ENCODE results near the gene CTAG1A. TPM values are rescaled to one million over a fixed set of nuclear protein-coding genes. Genes with fewer than 3 reads are reported as not detected.
"Not testable (repeated sequence)": the region's sequence is repeated elsewhere in the genome, so short reads cannot be mapped to it uniquely, and the experiment has no call there.

Gene CTAG1A
- total RNA-seq, 6 experiments from 2014 or later: not detected

DNA sequence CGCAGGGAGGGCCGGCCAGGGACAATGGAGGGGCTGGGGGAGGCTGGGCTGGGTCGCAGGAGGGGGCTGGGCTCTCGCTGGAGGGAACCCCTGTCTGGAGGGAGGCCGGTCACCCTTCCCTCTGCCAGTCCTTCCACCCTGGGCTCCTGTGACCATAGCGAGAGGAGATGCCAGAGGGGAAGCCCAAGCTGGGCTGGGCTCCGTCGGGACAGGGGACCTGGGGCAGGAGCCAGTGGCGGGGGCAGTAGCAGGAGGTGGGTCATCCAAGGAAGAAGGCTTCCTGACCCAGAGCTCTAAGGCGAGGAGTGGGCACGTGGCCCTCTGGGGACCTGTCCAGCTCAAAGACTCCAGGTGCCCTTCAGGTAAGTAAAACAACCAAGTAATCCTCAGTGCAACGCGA, 17.3 kb downstream of the CTAG1A start:
- Mint-ChIP-seq H3K4me3 (no peak overlapping the region), H3K36me3 (ENCODE audit: low read depth) (0 out of 2 replicates have a peak, but pooled peaks cover 4% of the 10 kb centered on the region), H3K4me1 (ENCODE audit: low read depth) (peaks cover 37% of the 10 kb centered on the region), H3K9me3 (no peaks in the 10 kb centered on the region), H3K27me3 (ENCODE audit: insufficient read depth) (peaks cover 10% of the 10 kb centered on the region), H3K27ac (no peak overlapping the region)
- TF ChIP-seq, protein P1, sequence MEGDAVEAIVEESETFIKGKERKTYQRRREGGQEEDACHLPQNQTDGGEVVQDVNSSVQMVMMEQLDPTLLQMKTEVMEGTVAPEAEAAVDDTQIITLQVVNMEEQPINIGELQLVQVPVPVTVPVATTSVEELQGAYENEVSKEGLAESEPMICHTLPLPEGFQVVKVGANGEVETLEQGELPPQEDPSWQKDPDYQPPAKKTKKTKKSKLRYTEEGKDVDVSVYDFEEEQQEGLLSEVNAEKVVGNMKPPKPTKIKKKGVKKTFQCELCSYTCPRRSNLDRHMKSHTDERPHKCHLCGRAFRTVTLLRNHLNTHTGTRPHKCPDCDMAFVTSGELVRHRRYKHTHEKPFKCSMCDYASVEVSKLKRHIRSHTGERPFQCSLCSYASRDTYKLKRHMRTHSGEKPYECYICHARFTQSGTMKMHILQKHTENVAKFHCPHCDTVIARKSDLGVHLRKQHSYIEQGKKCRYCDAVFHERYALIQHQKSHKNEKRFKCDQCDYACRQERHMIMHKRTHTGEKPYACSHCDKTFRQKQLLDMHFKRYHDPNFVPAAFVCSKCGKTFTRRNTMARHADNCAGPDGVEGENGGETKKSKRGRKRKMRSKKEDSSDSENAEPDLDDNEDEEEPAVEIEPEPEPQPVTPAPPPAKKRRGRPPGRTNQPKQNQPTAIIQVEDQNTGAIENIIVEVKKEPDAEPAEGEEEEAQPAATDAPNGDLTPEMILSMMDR (IDR thresholded peaks at IDR 0.05): no peak
- DNase-seq: no peak

DNA sequence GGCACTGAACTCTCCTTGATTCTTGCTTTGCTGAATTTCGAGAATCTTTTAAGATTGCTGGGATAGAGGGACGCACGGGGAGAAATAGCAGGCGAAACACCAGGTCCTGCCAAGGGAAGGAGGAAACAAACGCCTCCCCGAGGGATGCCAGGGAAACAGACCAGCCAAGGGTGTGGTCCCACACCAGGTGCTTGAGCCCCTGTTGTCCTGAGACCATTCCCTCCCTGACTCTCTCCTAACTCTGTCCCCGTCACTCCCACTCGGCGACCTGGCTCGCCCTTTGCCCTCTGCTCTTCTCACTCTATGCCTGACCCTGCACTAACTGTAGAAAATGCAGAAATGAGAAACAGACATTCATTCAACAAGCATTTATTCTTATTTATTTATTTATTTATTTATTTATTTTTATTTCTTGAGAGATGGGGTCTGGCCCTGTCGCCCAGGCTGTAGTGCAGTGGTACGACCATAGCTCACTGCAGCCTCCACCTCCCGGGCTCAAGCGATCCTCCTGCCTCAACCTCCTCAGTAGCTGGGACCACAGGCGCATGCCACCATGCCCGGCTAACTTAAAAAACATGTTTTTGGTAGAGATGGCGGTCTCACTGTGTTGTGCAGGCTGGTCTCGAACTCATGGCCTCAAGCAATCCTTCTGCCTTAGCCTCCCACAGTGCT, 18.0 kb downstream of the CTAG1A start:
- TF ChIP-seq, protein P1 (IDR thresholded peaks at IDR 0.05): no peak
- Mint-ChIP-seq H3K36me3 (ENCODE audit: low read depth) (0 out of 2 replicates have a peak, but pooled peaks cover 4% of the 10 kb centered on the region), H3K9me3 (no peaks in the 10 kb centered on the region), H3K27ac (no peak overlapping the region), H3K4me1 (ENCODE audit: low read depth) (peaks cover 37% of the 10 kb centered on the region), H3K27me3 (ENCODE audit: insufficient read depth) (peaks cover 10% of the 10 kb centered on the region), H3K4me3 (no peak overlapping the region)
- no peak for DNase-seq

DNA sequence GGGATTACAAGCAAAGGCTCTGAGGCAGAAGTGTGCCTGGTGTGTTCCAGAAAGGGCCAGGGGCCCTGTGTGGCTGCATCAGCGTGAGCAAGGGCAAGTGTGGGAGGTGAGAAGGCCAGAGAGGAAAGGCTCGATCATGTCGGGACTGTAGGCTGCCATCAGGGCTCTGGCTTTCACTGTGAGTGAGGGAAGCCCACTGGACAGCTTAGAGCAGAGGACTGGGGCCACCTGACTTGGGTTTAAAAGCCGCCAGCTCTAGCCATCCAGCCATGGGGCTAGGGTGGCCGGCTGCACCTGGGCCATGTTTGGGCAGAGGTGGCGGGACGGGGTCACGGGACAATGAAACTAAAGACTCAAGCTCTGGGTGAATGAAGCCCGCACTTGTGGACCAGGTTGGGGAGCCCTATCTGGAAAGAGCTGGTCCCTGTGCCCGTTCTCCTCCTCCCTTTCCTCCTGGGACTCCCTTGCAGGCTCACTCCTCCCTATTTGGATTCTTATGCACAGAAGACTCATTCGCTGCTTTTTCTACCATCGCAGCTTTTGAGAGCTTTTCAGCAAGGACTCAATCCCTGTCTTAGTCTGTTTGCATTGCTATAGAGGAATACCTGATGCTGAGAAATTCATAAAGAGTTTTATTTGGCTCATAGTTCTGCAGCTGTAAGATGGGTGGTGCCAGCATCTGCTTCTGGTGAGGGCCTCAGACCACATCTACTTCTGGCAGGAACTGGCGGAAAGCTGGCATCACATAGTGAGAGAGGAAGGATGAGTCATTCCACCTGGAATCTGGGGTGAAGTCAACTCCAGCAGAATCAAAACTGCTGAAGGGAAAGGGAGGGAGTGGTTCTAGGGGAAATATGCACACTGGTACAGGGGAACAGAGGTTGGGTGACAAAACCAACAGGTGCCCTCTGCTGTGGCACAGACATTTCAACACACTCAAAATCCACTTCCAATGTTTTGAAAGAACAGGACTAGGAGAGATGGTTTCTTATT, 18.8 kb downstream of the CTAG1A start:
- TF ChIP-seq, protein P1 (IDR thresholded peaks at IDR 0.05): no peak
- Mint-ChIP-seq H3K27ac (no peak overlapping the region), H3K27me3 (ENCODE audit: insufficient read depth) (peaks cover 12% of the 10 kb centered on the region), H3K36me3 (ENCODE audit: low read depth) (0 out of 2 replicates have a peak, but pooled peaks cover 4% of the 10 kb centered on the region), H3K4me1 (ENCODE audit: low read depth) (peaks cover 37% of the 10 kb centered on the region), H3K9me3 (no peaks in the 10 kb centered on the region), H3K4me3 (no peak overlapping the region)
- peak; percentile 48 for DNase-seq

DNA sequence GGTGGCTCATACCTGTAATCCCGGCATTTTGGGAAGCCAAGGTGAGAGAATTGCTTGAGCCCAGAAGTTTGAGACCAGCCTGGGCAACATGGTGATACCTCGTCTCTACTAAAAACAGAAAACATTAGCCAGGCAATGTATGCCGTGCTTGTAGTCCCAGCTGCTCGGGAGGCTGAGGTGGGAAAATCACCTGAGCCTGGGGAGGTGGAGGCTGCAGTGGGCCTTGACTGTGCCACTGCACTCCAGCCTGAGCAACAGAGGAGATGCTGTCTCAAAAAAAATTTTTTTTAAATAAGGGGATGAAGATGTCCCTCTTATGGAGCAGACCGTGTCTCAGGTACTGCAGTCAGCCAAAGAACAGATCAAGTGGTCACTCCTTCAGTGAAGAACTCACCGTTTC, 20.6 kb downstream of the CTAG1A start:
- Mint-ChIP-seq H3K4me3 (no peak overlapping the region), H3K27me3 (ENCODE audit: insufficient read depth) (peaks cover 8% of the 10 kb centered on the region), H3K27ac (no peak overlapping the region), H3K9me3 (no peaks in the 10 kb centered on the region), H3K4me1 (ENCODE audit: low read depth) (peaks cover 27% of the 10 kb centered on the region), H3K36me3 (ENCODE audit: low read depth) (0 out of 2 replicates have a peak, but pooled peaks cover 4% of the 10 kb centered on the region)
- TF ChIP-seq, protein P1 (IDR thresholded peaks at IDR 0.05): no peak
- no peak for DNase-seq

DNA sequence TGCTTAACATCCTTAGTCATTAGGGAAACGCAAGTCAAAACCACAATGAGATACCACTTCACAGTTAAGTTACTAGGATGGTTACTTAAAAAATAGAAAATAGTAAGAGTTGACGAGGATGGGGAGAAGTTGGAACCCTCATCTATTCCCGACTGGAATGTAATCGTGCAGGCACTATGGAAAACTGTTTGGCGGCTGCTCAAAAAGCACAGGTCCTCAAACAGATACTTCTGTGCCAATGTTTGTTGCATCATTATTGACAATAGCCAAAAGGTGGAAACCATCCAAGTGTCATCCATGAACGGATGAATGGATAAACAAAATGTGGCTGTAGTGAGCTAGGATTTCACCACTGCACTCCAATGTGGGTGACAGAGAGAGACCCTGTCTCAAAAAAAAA, 22.4 kb downstream of the CTAG1A start:
- Mint-ChIP-seq H3K9me3 (no peaks in the 10 kb centered on the region), H3K27ac (no peak overlapping the region), H3K4me3 (no peak overlapping the region), H3K4me1 (ENCODE audit: low read depth) (peaks cover 20% of the 10 kb centered on the region), H3K36me3 (ENCODE audit: low read depth) (0 out of 2 replicates have a peak, but pooled peaks cover 4% of the 10 kb centered on the region), H3K27me3 (ENCODE audit: insufficient read depth) (peaks cover 8% of the 10 kb centered on the region)
- TF ChIP-seq, protein P1 (IDR thresholded peaks at IDR 0.05): no peak
- no peak for DNase-seq

DNA sequence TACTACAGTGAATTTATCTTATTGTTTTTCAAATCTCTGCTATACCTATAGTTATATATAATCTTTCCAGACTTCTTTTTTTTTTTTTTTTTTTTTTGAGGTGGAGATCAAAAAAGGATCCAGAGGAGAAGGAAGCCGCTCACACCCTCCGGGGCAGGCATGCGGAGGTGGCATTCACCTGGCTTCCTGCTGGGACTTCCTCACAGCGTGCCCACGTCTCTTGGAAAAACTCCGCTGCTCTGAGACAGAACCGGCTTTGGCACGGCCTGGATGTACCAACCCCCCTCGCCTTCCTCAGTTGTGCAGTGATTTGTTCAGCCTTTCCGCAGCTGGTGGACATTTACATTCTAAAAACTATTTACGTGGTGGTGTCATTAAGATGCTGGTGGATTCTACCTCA, 23.0 kb downstream of the CTAG1A start:
- H3K4me3 Mint-ChIP-seq; DNase-seq; H3K27ac Mint-ChIP-seq; H3K36me3 Mint-ChIP-seq (ENCODE audit: low read depth); H3K9me3 Mint-ChIP-seq; H3K27me3 Mint-ChIP-seq (ENCODE audit: insufficient read depth): not testable (repeated sequence)
- H3K4me1 Mint-ChIP-seq (ENCODE audit: low read depth): peaks cover 20% of the 10 kb centered on the region

DNA sequence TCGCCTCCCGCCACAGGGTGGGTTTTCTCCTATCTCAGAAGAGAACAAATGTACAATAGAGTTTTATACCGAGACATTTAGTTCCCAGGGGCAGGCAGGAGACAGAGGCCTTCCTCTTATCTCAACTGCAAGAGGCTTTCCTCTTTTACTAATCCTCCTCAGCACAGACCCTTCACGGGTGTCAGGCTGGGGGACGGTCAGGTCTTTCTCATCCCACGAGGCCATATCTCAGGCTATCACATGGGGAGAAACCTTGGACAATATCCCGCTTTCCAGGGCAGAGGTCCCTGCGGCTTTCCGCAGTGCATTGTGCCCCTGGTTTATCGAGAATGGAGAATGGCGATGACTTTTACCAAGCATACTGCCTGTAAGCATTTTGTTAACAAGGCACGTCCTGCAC, 23.9 kb downstream of the CTAG1A start:
- peaks cover 17% of the 10 kb centered on the region for H3K4me1 Mint-ChIP-seq (ENCODE audit: low read depth)
- not testable (repeated sequence) for H3K27ac Mint-ChIP-seq; H3K27me3 Mint-ChIP-seq (ENCODE audit: insufficient read depth); H3K36me3 Mint-ChIP-seq (ENCODE audit: low read depth); H3K4me3 Mint-ChIP-seq; DNase-seq; H3K9me3 Mint-ChIP-seq

DNA sequence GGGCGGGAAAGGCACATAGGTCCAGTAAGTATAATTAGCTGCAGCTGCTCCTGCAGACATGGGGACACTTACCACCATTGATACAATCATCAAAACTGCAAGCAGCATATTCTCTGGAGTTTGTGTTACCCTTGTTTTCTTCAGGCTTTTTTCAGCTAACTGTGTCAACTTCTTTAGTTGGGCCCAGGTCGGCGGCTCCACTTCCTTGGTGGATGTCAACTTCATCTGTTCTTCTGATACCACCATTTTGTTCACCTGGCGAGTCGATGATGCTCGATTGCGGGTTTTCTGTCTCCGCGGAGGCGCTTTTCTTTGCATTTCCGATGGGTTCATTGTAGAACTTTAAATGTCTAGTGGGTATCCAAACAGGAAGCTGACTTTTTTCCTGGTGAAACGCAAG, 26.2 kb downstream of the CTAG1A start:
- H3K27me3 Mint-ChIP-seq (ENCODE audit: insufficient read depth); H3K4me1 Mint-ChIP-seq (ENCODE audit: low read depth); H3K4me3 Mint-ChIP-seq; DNase-seq; H3K27ac Mint-ChIP-seq; H3K9me3 Mint-ChIP-seq; H3K36me3 Mint-ChIP-seq (ENCODE audit: low read depth): not testable (repeated sequence)

All from HFFc6 (cell line).